DND-41 (cell line): ENCODE results near the gene KRT84.

Source experiments
- ATAC-seq: fragments of 200-7000 bp; cut with Tn5 transposase; 3 replicates; pipeline ENCODE4 v1.9.1; 2021; ENCODE audit warnings: low read depth; ENCODE audit not compliant: insufficient read depth
- DNase-seq: peaks from one replicate; pipeline ENCODE4 v3.0.0-alpha.2; 2020
- H2AFZ ChIP-seq: 2 replicates; pipeline ENCODE4 v1.6.0; 2012; ENCODE audit warnings: low read depth, low read length
- H3K27ac ChIP-seq: 2 replicates; pipeline ENCODE4 v1.5.1; 2012; ENCODE audit warnings: low read length, inconsistent platforms
- H3K27me3 ChIP-seq: fragments of 200-600 bp; sonication (generic); 2 replicates; pipeline ENCODE4 v1.6.0; 2012; ENCODE audit warnings: low read length, mild to moderate bottlenecking, inconsistent platforms; ENCODE audit not compliant: insufficient read depth, poor library complexity
- H3K36me3 ChIP-seq: 2 replicates; pipeline ENCODE4 v1.5.1; 2012; ENCODE audit warnings: low read length, inconsistent platforms; ENCODE audit not compliant: insufficient read depth
- H3K4me1 ChIP-seq: 2 replicates; pipeline ENCODE4 v1.5.1; 2012; ENCODE audit warnings: mild to moderate bottlenecking, low read length; ENCODE audit not compliant: insufficient read depth
- H3K4me2 ChIP-seq: 2 replicates; pipeline ENCODE4 v1.6.0; 2012; ENCODE audit warnings: mild to moderate bottlenecking, moderate library complexity, low read length, inconsistent platforms; ENCODE audit not compliant: insufficient read depth
- H3K4me3 ChIP-seq, 2 experiments: fragments of 200-600 bp in 1 of 2; shearing (Covaris generic) in 1 of 2; 2 replicates each; pipeline ENCODE4 v1.5.1; 2012 to 2016; ENCODE audit warnings: inconsistent platforms in 2 of 2, low read length in 2 of 2, mild to moderate bottlenecking in 2 of 2, low read depth in 1 of 2, moderate library complexity in 1 of 2
- H3K79me2 ChIP-seq: 2 replicates; pipeline ENCODE4 v1.6.0; 2012; ENCODE audit warnings: low read length, inconsistent platforms; ENCODE audit not compliant: insufficient read depth
- H3K9ac ChIP-seq: 2 replicates; pipeline ENCODE4 v1.6.0; 2012; ENCODE audit warnings: low read depth, mild to moderate bottlenecking, inconsistent platforms, low read length, moderate library complexity
- H3K9me3 ChIP-seq: 2 replicates; pipeline ENCODE4 v1.5.1; 2012; ENCODE audit warnings: low read length, moderate library complexity, mild to moderate bottlenecking, inconsistent platforms; ENCODE audit not compliant: insufficient read depth, severe bottlenecking
- H4K20me1 ChIP-seq: 2 replicates; pipeline ENCODE4 v1.6.0; 2012; ENCODE audit warnings: low read length; ENCODE audit not compliant: insufficient read depth
- CTCF ChIP-seq: IDR thresholded peaks from 2 replicates; pipeline ENCODE4 v1.5.1; 2012; ENCODE audit warnings: borderline replicate concordance, low read length, moderate library complexity, mild to moderate bottlenecking; ENCODE audit not compliant: poor library complexity, severe bottlenecking; ENCODE audit errors: extremely low read depth
- EZH2 ChIP-seq: IDR thresholded peaks from 3 replicates; pipeline ENCODE4 v1.6.1; 2012; ENCODE audit warnings: borderline replicate concordance, low read depth, mild to moderate bottlenecking, moderate library complexity, low read length, inconsistent platforms; ENCODE audit not compliant: severe bottlenecking

KRT84 gene

GRCh38 chr12:52331833-52332232 lies 53.6 kb downstream of the KRT84 start:
- Histone ChIP-seq H2AFZ (no peak overlapping the region), H3K27me3 (no peaks in the 10 kb centered on the region), H3K9ac (no peak overlapping the region), H3K4me3 (no peak overlapping the region), H3K4me1 (no peaks in the 10 kb centered on the region), H3K4me2 (no peak overlapping the region), H4K20me1 (no peaks in the 10 kb centered on the region), H3K27ac (no peak overlapping the region), H3K9me3 (no peaks in the 10 kb centered on the region), H3K36me3 (no peaks in the 10 kb centered on the region), H3K79me2 (no peaks in the 10 kb centered on the region)
- no peak for ATAC-seq
- TF ChIP-seq EZH2 (no peak), CTCF (no peak)
- DNase-seq, result no peak

- TF ChIP-seq CTCF (no peak), EZH2 (no peak)
- no peak overlapping the region for H3K4me3 ChIP-seq
- DNase-seq (no peak), ATAC-seq (no peak)
- no peaks in the 10 kb centered on the region for H3K4me1 ChIP-seq
- no peaks in the 10 kb centered on the region for H3K9me3 ChIP-seq
- no peaks in the 10 kb centered on the region for H3K27me3 ChIP-seq
- H3K27ac ChIP-seq, result no peak overlapping the region
- no peak overlapping the region for H2AFZ ChIP-seq
- H4K20me1 ChIP-seq, result no peaks in the 10 kb centered on the region
- no peaks in the 10 kb centered on the region for H3K79me2 ChIP-seq
- H3K9ac ChIP-seq, result no peak overlapping the region
- no peaks in the 10 kb centered on the region for H3K36me3 ChIP-seq
- no peak overlapping the region for H3K4me2 ChIP-seq
Observed at GRCh38 chr12:52331039-52331438, 54.4 kb downstream of the KRT84 start.

GRCh38 chr12:52327830-52328500 lies 57.5 kb downstream of the KRT84 start:
- Histone ChIP-seq H4K20me1 (no peaks in the 10 kb centered on the region), H3K4me2 (no peak overlapping the region), H3K27me3 (peaks cover 9% of the 10 kb centered on the region), H3K4me1 (no peaks in the 10 kb centered on the region), H3K9me3 (no peaks in the 10 kb centered on the region), H3K79me2 (no peaks in the 10 kb centered on the region), H3K9ac (no peak overlapping the region), H3K4me3 (no peak overlapping the region), H3K27ac (no peak overlapping the region), H3K36me3 (no peaks in the 10 kb centered on the region), H2AFZ (no peak overlapping the region)
- DNase-seq, result no peak
- ATAC-seq, result no peak
- TF ChIP-seq CTCF (no peak), EZH2 (no peak)
